T-helper 2 cell (primary cell): ENCODE data around the gene TSTD2.
"Not testable (repeated sequence)": the region's sequence is repeated elsewhere in the genome, so short reads cannot be mapped to it uniquely, and the experiment has no call there.

Experiments
- DNase-seq, 5 experiments: peaks; one replicate each; pipeline versions ENCODE4 v3.0.0 to v3.0.0-alpha.2; 2012 to 2022

Gene TSTD2

DNA sequence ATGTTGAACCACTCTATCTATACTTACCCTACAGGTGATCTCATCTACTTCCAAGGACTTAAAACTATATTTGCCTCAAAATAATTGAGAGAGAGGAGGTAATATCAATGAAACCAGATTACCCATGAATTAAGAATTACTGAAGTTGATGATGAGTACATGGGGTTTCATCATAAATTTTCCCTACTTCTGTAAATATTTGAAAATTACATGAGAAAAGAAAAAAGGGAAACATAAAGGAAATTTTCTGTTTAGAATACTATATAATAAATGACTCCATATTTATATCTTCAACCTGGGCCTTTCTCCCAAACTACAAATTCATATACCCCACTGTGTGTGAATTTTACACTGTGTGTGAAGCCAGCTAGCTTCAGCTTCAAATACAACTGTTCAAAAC, 2.6 kb downstream of the TSTD2 start:
- no peak for DNase-seq

DNA sequence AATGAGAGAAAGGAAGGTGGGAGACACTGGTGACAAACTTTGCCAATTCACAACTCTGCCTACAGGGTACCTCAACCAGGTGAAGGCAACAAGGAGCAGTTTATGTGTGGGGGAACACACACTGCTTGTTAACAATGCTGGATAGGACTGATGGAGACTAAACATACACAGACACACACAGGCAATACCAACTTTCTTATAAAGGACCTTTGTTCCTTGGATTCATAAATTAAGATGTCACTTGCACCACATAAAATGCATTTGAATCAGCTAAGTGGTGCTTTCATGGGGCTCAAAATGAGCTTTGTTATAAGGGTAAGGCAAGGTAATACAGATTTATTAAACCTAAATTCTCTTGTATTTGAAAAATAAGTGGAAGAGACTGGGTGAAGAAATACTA, 4.0 kb downstream of the TSTD2 start:
- no peak for DNase-seq

DNA sequence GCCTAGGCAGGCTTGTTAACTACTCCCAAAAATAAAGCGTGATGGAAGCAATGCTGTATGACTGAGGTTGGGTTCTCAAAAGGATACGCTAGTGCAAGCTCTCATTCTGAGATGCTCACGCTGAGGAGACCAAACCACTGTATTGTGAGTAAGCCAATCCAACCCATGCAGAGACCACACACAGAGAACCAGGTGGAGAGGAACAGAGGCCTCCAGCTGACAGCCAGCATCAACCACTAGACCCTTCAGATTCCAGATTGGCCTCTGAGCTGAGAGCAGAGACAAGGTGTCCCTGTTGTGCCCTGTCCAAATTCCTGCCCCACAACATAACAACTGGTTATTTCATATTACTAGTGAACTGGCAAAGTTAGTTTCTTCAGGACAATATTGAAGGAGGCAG, 4.5 kb downstream of the TSTD2 start:
- DNase-seq = no peak

DNA sequence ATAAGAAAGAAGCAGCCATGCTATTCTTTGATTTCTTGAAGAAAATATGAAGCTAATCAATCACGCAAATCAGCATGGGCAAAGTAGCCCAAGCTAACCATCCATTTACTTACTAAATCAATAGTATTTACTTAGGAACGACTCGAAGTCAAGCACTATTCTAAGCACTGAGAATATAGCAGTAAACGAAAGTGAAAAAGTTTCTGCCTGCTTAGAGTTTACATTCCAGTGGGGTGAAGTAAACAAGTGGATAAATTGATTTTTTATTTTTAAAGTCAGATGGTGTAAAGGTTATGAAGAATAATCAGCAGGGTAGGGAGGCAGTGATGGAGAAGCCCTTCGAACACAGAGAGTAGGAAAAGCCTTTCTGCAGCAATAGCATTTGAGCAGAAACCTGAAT, 5.5 kb downstream of the TSTD2 start:
- no peak for DNase-seq

DNA sequence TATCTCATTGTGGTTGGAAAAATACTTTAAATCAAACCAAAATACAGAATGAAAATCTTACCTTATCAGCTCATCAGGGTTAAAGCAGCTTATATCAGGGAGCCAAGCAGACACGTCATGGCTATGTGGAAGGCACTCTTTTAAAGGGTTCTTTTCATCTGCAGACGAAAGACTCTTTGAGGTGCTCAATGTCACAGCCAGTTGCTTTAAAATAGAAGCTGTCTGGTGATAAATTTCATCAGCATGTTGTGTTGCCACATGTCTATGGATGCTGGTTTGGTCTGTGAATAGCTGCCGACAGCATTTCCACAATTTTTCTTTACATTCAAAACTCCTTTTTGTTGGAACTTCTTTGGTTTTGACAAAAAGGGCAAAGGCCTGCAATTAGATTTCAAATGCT, 7.5 kb downstream of the TSTD2 start:
- DNase-seq = no peak

DNA sequence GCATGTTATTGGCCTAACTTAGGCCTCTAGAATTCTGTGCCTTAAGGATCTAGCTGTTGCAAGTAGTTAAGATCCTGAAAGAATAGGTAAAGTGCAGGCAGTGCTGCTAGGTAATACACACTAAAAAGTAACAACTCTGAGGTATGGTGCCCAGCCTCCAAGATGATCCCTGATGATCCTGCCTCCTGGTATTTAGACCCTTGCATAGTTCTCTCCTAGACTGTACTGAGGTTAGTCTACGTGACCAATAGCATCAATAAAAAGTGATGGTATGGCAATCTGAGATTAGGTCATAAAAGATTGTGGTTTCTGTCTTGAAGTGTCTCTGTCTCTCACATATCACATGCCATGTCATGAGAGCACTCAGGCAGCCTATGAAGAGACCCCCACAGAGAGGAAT, 9.2 kb downstream of the TSTD2 start:
- no peak for DNase-seq

DNA sequence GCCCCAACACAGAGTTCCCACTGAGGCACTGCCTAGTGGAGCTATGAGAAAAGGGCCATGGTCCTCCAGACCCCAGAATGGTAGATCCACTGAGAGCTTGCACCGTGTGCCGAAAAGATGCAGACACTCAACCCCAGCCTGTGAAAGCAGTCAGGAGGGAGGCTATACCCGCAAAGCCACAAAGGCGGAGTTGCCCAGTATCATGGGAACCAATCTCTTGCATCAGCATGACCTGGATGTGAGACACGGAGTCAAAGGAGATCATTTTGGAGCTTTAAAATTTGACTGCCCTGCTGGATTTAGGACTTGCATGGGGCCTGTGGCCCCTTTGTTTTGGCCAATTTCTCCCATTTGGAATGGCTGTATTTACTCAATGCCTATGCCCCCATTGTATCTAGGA, 10.7 kb downstream of the TSTD2 start:
- not testable (repeated sequence) for DNase-seq

DNA sequence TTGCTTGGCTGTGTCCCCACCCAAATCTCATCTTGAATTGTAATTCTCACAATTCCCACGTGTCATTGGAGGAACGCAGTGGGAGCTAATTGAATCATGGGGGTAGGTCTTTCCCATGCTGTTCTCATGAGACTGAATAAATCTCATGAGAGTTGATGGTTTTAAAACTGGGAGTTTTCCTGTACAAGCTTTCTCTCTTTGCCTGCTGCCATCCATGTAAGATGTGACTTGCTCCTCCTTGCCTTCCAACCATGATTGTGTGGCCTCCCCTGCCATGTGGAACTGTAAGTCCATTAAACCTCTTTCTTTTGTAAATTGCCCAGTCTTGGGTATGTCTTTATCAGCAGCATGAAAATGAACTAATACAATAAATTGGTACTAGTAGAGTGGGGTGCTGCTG, 13.1 kb downstream of the TSTD2 start:
- not testable (repeated sequence) for DNase-seq

DNA sequence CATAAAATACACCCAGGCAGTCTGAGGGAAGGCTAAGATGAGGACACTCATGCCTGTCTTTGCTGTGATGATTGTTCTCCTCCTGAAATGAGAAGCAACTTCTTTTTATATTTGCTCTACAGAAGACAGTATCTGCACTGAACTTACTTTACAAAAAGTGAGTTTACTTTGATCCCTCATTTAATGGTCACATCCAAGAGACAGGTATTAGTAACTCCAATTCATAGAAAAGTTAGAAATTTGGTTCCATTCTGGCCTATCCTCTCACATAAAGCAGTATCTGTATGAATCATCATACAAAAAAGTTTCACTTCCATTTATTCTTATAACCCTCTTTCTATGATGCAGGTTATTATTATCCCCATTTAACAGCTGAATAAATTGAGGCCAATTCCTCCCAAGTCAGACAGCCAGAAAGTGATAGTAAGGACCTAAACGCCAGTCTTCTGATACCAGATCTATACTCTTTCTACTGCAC, 15.2 kb downstream of the TSTD2 start:
- peak in 1 of 5 experiments; percentile 34 for DNase-seq

DNA sequence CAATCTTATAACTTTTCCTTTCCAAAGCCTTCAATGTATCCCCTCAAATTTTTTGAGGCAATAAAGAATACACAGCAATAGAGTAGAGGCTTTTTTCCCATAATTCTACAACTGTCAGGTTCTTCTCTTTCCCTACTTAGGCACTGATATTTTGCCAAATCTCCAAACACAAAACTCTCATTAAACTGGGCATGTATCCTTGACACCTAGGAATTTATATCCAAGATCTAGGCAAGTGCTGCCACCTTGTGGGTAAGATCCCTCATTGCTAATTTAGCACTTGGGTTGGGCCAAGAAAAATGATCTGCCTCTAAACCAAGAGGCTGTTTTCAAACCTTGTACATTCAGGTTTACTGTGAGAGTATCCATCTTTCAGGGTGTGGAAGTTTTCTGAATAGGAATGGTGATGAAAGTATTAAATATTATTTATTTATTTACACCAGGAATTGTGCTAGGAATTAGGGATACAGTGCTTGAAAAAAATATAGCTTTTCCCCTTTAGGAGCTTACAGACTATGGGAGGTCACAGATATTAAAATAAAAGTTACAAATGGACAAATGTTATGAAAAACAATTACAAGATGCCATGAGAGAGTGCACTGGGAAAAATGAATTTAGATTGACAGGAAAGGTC, 17.6 kb downstream of the TSTD2 start:
- peak in 4 of 5 experiments; percentile 22 to 54 (median 35) for DNase-seq

DNA sequence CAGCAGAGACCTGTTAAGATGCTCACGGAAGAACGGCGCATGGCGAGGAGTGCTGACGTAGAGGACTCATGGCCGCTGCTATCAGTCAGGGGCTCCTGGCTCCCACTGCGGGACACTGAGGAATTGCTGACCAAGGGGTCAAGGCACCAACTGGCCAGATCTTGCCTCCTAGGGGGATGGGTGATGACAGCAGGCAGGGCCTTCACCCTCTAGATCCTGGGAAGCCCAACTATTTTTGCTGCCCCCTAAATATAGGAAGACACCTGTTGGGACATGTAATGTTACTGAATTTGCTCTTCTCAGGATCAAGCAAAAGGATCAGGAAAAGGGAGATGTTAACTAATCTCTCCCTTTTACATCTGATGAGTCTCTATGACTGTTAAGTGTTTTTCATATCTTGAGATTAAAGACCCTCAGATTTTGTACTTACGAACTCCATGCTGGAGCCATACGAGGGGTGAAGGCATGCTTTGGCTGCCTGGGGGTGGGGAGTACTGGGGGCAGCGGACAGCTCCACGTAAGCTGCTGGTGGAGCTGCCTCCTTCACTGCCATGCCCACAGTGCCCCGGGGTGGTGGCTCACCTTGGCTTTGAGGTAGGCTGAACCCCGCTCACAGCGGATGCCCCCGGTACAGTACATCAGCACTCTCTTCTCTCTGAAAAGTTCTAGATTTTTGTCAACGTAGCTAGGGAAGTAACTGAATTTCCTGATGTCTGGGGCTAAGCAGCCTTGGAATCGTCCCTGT, 28.1 kb downstream of the TSTD2 start:
- DNase-seq = no peak

DNA sequence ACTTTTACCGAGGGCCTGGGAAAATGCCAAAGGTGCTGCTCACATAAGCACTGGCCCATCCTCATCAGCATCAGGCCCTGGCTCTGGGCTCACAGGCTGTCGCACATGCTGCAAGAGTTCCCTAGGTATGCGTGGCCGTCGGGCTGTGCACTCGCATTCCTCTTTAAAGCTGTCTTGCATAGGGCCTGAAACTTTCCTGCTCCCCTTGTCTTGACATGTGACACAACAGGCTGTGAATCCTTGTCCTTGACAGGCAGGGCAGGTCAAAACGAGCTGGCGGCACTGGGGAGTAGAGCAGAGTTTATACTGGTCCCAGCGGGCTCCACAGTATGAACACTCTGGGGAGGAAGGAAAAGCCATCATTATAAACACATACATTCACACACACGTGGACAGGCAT, 30.7 kb downstream of the TSTD2 start:
- DNase-seq = no peak

DNA sequence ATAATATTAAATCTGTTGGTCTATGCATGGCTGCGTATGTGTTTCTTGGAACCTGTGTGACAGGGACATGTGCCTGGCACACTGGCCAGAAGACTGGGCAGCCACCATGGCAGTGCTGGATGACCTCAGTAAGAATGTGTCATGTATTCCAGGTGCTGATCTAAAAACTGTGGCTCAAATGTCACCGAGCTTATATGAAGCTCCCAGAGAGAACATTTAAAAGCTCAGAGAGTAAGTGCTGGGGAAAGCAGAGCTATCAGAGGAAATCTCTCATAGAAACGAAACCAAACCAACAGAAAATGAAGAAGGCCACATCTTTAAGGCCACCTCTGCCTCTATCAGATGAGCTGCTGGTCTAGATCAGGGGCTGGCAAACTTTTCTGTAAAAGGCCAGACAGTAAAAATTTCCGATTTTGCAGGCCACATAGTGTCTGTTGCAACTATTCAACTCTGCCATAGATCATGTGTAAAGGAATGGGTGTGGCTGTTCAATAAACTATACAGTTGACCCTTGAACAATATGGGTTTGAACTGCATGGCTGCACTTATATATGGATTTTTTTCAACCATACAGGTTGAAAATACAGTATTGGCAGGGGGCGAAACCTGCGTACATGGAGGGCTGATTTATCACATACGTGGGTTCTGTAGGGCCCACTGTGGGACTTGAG, 31.8 kb downstream of the TSTD2 start:
- DNase-seq = no peak

DNA sequence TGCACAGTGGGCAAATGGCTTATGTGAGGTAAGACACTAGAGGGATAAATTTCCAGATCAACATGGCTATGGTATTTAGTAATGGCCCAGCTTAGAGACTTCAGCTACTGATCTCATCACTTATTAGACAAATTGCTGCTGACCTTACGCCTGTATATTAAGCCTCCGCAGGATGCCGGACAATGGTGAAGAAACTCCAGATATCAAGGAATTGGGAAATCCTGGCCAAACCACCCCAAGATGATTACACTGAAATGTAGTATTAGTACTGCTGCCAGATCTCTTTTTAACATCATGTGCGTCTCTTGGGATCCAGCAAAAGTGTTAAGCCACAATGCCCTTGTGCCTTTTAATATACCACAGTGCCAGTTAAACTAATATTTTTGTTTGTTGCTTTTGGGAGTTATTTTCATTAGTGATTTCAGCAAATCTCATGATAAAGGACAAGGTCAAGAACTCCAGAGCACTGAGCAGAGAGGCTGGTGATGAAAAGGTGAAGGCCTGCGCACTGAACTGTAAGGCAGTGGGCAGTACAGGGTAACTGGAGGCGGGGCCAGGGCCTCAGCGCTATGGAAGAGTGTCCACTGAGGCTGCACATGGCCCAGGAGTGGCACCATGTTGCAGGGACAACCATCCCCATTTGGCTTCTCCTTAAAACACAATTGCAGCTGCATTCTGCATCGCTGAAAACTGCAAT, 32.5 kb downstream of the TSTD2 start:
- DNase-seq = no peak

DNA sequence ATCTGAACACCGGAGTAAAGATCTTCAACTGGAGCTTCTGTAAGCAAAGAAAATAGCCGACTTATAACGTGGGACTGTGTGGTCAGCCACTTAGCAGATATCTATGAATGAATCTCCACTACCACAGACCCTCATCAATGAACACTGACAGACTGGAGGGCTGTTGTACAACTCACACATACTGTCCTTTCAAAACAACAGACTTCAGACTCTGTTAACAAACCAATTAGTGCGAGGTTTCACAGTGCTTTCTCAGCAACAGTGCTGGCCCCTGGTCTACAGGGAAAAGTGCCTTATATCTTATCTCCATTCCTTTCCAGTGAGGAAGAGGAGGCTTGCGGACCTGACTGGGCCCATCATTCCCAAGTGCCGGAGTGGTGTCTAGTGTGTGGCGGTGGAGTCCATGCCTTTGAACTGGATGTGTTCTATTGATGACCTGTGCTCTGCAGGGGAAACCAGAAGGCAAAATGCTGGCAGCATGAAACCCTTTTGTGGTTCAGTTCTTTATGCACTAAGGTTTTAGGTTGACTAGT, 33.8 kb downstream of the TSTD2 start:
- DNase-seq = no peak

DNA sequence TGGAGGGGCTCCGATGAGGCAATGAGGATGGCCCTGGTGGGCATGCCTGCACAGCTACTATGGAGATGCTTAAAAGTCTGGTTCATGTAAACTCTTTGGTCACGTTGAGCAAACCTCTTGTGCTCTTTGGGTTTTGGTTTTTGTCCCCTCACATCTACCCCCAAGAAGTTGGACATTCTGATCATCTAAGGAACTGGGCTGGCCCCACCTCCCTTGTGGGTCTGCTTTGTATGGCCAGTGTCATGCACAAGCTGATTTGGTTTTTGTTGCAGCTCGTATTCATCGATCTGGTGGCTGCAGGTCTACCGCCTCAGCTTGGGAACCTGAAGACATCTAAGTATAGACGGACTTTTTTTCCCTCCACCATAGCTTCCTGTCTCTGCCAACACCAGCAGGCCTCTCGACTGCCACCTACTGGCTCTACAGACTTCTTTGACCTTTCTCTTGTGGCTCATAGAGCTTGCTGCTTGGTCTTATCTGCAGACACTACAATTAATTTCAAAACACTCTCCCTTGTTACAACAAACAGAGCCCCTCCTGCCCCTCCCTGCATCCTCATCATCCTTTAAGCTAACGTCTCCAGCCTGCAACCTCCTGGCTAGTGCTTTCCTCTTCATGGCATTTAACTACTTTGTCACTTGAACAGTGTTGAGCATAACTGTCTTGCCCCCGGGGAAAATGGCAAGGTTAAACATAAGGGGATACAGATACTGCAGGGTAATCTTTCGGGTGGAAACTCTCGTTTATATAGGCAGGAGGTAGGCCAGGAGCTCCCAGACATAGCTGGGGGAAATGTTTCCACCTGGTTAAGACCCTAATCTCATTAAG, 34.5 kb downstream of the TSTD2 start:
- DNase-seq = peak in 4 of 5 experiments; percentile 44 to 84 (median 50)

DNA sequence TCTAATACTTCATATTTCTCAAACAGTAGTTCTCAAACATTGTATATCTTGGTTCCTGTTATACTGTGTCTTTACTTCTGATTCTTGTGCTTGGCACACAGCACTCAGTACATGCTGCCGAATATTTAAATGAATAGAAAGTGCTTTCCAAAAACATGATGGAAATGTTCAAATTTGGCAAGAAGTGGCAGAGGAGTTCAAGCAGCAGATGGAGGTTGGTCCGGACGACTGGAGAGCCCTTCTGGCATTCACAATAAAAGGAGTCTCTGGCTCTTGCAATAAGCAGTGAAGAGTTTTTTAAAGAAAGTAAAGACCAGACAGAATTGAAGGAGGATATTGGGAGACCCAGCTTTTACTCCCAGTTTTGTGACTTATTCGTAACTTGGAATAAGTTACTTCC, 36.3 kb downstream of the TSTD2 start:
- no peak for DNase-seq

DNA sequence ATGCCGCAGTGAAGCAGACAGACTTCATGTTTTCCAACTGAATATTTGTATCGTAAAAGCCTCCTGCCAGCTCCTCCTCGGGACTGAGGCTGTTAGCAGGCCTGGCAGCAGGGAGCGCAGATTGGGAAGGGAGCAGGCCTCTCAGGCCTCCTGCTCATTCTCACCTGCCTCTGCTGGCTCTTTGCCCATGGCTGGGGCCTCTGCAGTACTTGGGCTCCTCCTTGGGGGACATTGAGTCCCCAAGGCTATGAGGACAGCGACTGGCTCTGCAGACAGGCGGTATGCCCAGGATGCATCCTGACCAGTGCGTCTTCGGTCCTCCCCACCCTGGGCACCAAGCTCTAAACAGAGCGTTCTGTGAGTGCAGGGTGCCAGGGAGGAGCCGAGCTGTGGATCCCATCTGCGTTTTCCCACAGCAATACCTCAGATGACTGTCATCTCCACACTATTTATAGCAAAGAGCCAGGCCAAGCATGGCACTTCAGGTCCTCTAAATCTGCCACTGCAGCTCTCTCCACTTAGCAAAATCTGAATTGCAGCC, 38.7 kb downstream of the TSTD2 start:
- no peak for DNase-seq

DNA sequence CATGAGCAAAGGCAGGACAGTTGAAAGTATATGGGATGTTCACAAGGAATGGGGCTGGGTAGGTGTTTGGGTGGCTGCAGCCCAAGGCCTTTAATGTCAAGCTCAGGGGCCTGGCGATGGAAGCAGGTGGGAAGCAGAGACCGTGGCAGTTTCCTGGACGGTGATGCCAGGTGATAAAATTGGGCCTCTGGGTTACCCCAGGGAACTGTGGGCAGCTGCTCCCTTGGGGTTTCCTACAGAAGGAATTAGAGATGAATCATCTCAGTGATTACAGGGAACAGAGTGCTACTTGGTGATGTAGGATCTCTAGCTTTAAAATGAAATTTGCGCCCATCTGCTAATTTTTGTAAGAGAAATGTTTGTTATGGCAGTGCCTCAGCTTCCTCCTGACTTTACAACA, 39.2 kb downstream of the TSTD2 start:
- DNase-seq = no peak

DNA sequence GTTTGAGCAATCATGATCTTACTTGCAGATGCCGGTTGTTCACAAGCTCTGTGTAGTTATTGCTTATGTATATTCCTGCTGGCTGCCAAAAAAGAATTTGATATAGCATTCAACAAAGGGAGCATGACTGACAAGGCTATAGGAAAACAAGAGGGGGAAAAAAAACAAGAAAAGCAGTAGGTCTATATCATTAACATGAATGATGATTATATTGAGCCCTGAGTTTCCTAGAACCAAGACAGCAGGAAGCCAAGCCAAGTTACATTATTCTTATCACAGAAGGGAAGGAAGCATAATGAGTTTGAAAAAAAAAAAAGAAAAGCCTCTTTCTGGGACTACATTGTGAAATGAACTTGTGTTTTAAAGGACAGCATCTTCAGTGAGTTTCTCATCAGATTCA, 41.0 kb downstream of the TSTD2 start:
- DNase-seq = no peak

DNA sequence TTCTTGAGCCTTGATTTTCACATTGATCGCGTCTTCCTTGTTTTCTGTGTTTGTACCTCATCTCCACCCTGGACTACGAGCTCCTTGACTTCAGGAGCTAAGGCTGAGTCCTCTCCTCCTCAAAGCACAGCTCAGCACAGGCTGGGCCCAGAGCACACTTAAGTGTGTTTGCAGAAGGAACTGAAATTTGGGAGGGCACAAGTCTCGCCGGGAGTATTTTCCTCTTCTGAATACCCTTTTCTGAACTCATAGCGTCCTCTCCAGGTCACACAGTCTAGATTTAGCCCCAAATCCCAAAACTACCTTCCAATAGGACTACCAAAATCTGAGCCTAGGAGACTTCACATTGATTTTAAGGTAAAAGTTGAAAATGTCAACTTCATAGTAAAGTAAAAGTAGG, 41.6 kb downstream of the TSTD2 start:
- DNase-seq = no peak

DNA sequence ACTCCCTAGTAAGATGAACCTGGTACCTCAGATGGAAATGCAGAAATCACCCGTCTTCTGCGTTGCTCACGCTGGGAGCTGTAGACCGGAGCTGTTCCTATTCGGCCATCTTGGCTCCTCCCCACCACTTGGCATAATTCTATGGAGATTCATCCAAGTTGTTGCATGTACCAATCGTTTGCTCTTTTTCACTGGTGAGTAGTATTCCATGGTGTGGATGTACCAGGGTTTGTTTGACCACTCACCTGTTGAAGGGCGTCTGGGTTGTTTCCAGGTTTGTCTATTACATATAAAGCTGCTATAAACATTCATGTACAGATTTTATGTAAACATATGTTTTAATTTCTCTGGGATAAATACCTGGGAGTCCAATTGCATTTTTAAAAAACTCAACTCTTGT, 46.3 kb downstream of the TSTD2 start:
- DNase-seq = not testable (repeated sequence)
